ENCODE results near the gene RNF168.

The RNF168 gene

GRCh38 chr3:196546537-196546936 is 43.0 kb upstream of the RNF168 start:
- Histone ChIP-seq H3K27ac (no peak overlapping the region), H3K4me1 (ENCODE audit: low read depth, poor library complexity, severe bottlenecking) (no peaks in the 10 kb centered on the region), H2AFZ (ENCODE audit: low read depth) (no peak overlapping the region), H3K79me2 (ENCODE audit: insufficient read depth, low read depth) (no peaks in the 10 kb centered on the region), H3K4me3 (IDR thresholded peaks at IDR 0.05; ENCODE audit: insufficient read depth, low read depth, low read length) (no peak overlapping the region), H4K20me1 (ENCODE audit: insufficient read depth) (no peaks in the 10 kb centered on the region), H3K27me3 (ENCODE audit: insufficient read depth, low read depth) (no peaks in the 10 kb centered on the region), H3K9ac (no peak overlapping the region), H3K36me3 (ENCODE audit: insufficient read depth) (no peaks in the 10 kb centered on the region), H3K4me2 (no peak overlapping the region)
- TF ChIP-seq, protein P1, sequence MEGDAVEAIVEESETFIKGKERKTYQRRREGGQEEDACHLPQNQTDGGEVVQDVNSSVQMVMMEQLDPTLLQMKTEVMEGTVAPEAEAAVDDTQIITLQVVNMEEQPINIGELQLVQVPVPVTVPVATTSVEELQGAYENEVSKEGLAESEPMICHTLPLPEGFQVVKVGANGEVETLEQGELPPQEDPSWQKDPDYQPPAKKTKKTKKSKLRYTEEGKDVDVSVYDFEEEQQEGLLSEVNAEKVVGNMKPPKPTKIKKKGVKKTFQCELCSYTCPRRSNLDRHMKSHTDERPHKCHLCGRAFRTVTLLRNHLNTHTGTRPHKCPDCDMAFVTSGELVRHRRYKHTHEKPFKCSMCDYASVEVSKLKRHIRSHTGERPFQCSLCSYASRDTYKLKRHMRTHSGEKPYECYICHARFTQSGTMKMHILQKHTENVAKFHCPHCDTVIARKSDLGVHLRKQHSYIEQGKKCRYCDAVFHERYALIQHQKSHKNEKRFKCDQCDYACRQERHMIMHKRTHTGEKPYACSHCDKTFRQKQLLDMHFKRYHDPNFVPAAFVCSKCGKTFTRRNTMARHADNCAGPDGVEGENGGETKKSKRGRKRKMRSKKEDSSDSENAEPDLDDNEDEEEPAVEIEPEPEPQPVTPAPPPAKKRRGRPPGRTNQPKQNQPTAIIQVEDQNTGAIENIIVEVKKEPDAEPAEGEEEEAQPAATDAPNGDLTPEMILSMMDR (conservative IDR thresholded peaks at IDR 0.05; ENCODE audit: low read depth, low read length): no peak

- Histone ChIP-seq H3K4me2 (no peak overlapping the region), H3K27ac (no peak overlapping the region), H3K9ac (no peak overlapping the region), H2AFZ (ENCODE audit: low read depth) (no peak overlapping the region), H4K20me1 (ENCODE audit: insufficient read depth) (no peaks in the 10 kb centered on the region), H3K4me1 (ENCODE audit: low read depth, poor library complexity, severe bottlenecking) (no peaks in the 10 kb centered on the region), H3K4me3 (IDR thresholded peaks at IDR 0.05; ENCODE audit: insufficient read depth, low read depth, low read length) (no peak overlapping the region), H3K36me3 (ENCODE audit: insufficient read depth) (no peaks in the 10 kb centered on the region), H3K79me2 (ENCODE audit: insufficient read depth, low read depth) (no peaks in the 10 kb centered on the region), H3K27me3 (ENCODE audit: insufficient read depth, low read depth) (no peaks in the 10 kb centered on the region)
- TF ChIP-seq, protein P1 (conservative IDR thresholded peaks at IDR 0.05; ENCODE audit: low read depth, low read length): no peak
These were observed 41.0 kb upstream of the RNF168 start for GRCh38 chr3:196544491-196544992.

DNA sequence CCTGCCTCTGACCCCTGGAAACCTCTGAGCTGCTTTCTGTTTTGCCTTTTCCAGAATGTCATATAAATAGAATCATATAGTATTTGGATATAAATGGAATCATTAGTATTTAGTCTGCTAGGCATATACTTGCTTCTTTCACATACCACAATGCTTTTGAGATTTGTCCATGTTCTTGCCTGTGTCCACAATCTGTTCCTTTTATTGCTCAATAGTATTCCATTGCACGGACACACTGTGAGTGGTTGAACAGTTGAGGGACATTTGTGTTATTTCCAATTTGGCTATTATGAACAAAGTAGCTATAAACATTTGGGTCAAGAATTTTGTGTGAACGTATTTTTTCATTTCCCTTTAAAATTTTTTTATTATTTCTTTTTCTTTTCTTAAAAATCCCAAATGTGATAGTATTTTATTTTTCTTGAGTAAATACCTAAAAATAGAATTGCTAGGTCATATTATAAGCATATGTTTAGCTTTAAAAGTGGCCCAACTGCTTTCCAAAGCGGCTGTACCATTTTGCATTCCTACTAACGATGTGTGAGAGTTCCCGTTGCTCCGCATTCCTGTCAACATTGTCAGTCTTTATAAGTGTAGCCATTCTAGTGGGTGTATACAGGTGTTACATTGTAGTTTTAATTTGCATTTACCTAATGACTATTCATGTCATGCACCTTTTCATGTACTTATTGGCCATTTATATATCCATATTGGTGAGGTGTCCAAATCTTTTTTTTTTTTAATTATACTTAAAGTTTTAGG is 38.3 kb upstream of the RNF168 start:
- Histone ChIP-seq H3K79me2 (ENCODE audit: insufficient read depth, low read depth) (no peaks in the 10 kb centered on the region), H3K9ac (no peak overlapping the region), H3K27me3 (ENCODE audit: insufficient read depth, low read depth) (no peaks in the 10 kb centered on the region), H3K36me3 (ENCODE audit: insufficient read depth) (no peaks in the 10 kb centered on the region), H4K20me1 (ENCODE audit: insufficient read depth) (no peaks in the 10 kb centered on the region), H3K27ac (no peak overlapping the region), H3K4me3 (IDR thresholded peaks at IDR 0.05; ENCODE audit: insufficient read depth, low read depth, low read length) (no peak overlapping the region), H3K4me2 (no peak overlapping the region), H2AFZ (ENCODE audit: low read depth) (no peak overlapping the region), H3K4me1 (ENCODE audit: low read depth, poor library complexity, severe bottlenecking) (no peaks in the 10 kb centered on the region)
- TF ChIP-seq, protein P1 (conservative IDR thresholded peaks at IDR 0.05; ENCODE audit: low read depth, low read length): no peak

DNA sequence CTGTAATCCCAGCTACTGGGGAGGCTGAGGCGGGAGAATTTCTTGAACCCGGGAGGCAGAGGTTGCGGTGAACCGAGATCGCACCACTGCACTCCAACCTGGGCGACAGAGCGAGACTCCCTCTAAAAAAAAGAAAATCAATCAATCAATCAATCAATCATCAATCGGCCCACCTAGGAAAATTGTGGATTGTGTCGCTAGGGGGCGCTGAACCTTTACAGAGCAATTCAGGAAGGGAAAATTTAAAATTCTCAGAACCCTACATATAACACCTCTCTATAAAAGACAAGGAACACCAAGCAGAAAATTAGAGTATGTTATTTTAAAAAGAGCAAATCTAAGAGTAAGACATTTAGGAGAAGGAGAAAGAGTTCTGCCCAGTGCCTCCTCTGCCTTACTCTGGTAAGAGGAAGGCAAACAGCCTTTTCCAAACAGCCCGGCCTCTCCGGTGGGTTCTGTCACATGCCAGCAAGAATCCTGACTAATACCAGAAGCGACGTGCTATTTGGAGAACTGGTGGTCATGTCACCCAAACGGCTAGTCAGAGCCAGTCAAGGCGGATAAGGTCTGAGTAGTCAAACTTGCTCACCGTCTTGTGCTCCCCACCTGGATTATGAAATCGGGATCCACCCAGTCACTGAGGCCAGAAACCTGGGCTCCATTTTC is 33.9 kb upstream of the RNF168 start:
- H4K20me1 ChIP-seq (ENCODE audit: insufficient read depth): no peaks in the 10 kb centered on the region
- H3K27me3 ChIP-seq (ENCODE audit: insufficient read depth, low read depth): no peaks in the 10 kb centered on the region
- H3K4me2 ChIP-seq: no peak overlapping the region
- no peak overlapping the region for H3K4me3 ChIP-seq (IDR thresholded peaks at IDR 0.05; ENCODE audit: insufficient read depth, low read depth, low read length)
- H3K9ac ChIP-seq: no peak overlapping the region
- TF ChIP-seq, protein P1 (conservative IDR thresholded peaks at IDR 0.05; ENCODE audit: low read depth, low read length): peak; percentile 90
- no peaks in the 10 kb centered on the region for H3K4me1 ChIP-seq (ENCODE audit: low read depth, poor library complexity, severe bottlenecking)
- H3K79me2 ChIP-seq (ENCODE audit: insufficient read depth, low read depth): no peaks in the 10 kb centered on the region
- H3K36me3 ChIP-seq (ENCODE audit: insufficient read depth): no peaks in the 10 kb centered on the region
- no peak overlapping the region for H2AFZ ChIP-seq (ENCODE audit: low read depth)
- H3K27ac ChIP-seq: no peak overlapping the region
